ENCODE measurements around the gene ZBTB25.

The ZBTB25 gene

DNA sequence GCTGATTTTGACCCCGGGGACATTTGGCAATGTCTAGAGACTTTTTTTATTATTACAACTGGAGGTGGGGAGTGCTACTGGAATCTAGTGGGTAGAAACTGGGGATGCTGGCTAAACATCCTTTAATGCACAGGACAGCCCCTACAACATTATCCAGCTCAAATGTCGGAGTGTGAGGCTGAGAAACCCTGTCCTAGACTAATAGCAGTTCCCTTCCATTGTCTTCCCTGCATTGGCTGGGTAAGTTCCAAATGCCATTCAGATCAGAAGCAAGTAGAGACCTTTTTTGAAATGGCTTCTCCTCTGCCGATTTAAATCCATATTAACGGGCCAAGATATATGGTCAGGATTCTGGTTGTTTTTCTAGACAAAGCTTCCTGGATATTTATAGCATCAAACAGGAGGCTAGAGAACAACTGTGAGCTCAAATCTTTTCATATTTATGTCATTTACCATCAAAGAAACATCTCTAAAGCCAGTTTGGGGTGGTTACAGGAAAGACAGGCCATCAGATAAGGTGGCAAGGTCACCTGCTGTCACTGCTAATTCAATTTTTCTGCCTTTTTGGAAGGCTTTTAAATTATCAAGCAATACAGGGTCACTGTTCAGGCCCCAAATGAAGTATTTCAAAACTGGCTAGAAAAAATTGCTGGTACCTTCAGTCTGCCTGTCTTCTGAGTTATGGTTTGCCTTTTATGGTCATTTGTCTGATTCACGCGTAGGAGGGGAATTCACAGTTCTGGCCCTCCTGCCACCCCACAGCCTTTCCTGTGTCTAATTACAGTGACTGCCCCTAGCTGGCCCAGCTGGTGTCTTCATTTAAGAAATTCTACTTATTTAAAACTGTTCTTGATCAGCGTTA, 58.4 kb downstream of the ZBTB25 start:
- FAIRE-seq (no peak), DNase-seq (ENCODE audit: insufficient read length, low spot score) (no peak)
- TF ChIP-seq, protein P1, sequence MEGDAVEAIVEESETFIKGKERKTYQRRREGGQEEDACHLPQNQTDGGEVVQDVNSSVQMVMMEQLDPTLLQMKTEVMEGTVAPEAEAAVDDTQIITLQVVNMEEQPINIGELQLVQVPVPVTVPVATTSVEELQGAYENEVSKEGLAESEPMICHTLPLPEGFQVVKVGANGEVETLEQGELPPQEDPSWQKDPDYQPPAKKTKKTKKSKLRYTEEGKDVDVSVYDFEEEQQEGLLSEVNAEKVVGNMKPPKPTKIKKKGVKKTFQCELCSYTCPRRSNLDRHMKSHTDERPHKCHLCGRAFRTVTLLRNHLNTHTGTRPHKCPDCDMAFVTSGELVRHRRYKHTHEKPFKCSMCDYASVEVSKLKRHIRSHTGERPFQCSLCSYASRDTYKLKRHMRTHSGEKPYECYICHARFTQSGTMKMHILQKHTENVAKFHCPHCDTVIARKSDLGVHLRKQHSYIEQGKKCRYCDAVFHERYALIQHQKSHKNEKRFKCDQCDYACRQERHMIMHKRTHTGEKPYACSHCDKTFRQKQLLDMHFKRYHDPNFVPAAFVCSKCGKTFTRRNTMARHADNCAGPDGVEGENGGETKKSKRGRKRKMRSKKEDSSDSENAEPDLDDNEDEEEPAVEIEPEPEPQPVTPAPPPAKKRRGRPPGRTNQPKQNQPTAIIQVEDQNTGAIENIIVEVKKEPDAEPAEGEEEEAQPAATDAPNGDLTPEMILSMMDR (IDR thresholded peaks at IDR 0.05; ENCODE audit: insufficient read depth, missing control alignments) = no peak

GRCh38 chr14:64444140-64444539, 59.5 kb downstream of the ZBTB25 start:
- DNase-seq (ENCODE audit: insufficient read length, low spot score) = no peak
- TF ChIP-seq, protein P1 (IDR thresholded peaks at IDR 0.05; ENCODE audit: insufficient read depth, missing control alignments) = no peak
- FAIRE-seq = no peak

GRCh38 chr14:64442300-64442988, 61.2 kb downstream of the ZBTB25 start:
- FAIRE-seq (no peak), DNase-seq (ENCODE audit: insufficient read length, low spot score) (no peak)
- TF ChIP-seq, protein P1 (IDR thresholded peaks at IDR 0.05; ENCODE audit: insufficient read depth, missing control alignments) = no peak

DNA sequence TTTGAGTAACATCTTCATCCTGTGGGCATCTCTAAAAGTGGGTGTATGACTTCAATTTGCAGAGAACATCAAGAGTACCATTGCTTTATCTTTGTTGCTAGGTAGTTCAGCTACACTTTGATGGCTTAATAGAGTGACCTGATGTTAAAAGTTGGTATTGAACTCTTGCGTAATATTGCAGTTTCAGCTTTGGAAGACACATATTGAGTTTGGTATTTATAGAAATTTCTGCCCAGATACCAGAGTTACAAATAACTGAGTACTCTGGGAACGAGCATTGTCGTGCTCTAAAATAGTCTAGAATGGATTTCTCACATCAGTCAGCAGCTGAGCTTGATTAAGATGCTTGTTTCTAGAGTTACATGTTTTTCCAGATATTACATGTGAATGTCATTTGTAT, 63.1 kb downstream of the ZBTB25 start:
- TF ChIP-seq, protein P1 (IDR thresholded peaks at IDR 0.05; ENCODE audit: insufficient read depth, missing control alignments) = no peak
- no peak for FAIRE-seq
- DNase-seq (ENCODE audit: insufficient read length, low spot score) = no peak

DNA sequence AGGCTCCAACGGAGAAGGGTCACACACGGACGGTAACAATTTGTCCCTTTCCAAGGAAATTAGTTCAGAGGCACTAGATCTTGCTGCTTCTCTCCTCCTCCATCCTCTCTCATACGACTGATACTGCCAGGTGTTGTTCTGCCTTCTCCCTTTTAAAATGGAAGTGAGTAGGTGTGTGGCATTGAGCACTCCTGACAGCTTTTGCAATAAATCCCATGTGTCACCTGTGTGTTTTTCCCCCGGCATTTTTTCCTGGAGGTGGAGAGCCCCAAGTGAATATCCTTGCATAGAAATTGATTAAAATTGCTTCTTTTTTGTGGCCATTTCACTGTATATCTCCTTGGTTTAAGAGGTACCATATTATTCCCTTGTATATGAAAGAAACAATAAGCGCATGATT, 64.5 kb downstream of the ZBTB25 start:
- TF ChIP-seq, protein P1 (IDR thresholded peaks at IDR 0.05; ENCODE audit: insufficient read depth, missing control alignments) = no peak
- FAIRE-seq = no peak
- no peak for DNase-seq (ENCODE audit: insufficient read length, low spot score)

DNA sequence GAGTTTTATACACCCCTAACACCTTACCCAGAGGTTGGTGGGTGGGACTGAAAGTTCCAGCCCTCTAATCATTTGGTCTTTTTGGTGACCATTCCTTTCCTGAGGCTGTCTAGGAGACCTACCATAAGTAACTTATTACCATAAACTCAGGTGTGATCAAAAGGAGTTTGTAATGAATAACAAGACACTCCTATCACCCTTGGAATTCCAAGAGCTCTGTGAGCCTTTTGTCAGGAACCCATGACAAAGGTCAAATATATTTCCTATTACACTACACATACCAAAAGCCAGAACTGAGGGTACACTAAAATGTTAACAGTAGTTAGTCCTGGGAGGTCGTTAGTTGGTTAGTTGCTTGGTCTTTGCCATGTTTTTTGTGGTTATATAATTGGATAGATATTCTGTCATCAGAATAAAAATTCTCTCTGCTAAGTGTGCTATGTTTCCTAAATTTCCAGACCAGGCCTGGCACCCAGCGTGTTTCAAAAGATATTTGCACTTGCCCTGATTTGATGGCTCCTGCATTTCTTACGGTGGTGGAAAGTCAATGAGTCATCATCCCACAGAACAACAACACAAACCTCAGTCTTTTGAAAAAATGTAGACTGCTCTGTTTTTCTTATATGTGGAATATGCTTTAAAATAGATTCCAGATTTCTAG, 65.3 kb downstream of the ZBTB25 start:
- TF ChIP-seq, protein P1 (IDR thresholded peaks at IDR 0.05; ENCODE audit: insufficient read depth, missing control alignments) = no peak
- FAIRE-seq = no peak
- no peak for DNase-seq (ENCODE audit: insufficient read length, low spot score)
